Endothelial cell of umbilical vein (primary cell): ENCODE data around the gene GIGYF2.

Source experiments
- EZH2 ChIP-seq: IDR thresholded peaks from 2 replicates; pipeline ENCODE4 v1.6.1; 2012; ENCODE audit warnings: borderline replicate concordance, low read depth, mild to moderate bottlenecking, moderate library complexity, low read length, inconsistent platforms; ENCODE audit not compliant: severe bottlenecking
- FOS ChIP-seq: IDR thresholded peaks from 2 replicates; pipeline ENCODE4 v1.6.1; 2011; ENCODE audit warnings: mild to moderate bottlenecking, low read length, moderate library complexity, borderline replicate concordance; ENCODE audit not compliant: insufficient read depth
- MAX ChIP-seq: IDR thresholded peaks from 2 replicates; pipeline ENCODE4 v1.6.1; 2011; ENCODE audit not compliant: insufficient read depth, insufficient read length
- MYC ChIP-seq: IDR thresholded peaks from one replicate; pipeline ENCODE4 v1.6.1; 2011; ENCODE audit warnings: mild to moderate bottlenecking, low read depth, low read length
- POLR2A ChIP-seq: IDR thresholded peaks from 2 replicates; pipeline ENCODE4 v1.6.1; 2012; ENCODE audit warnings: low read depth, mild to moderate bottlenecking, control low read depth, low read length
- POLR2AphosphoS5 ChIP-seq: IDR thresholded peaks from 2 replicates; pipeline ENCODE4 v1.6.1; 2012; ENCODE audit warnings: low read depth, mild to moderate bottlenecking, control low read depth, low read length, moderate library complexity; ENCODE audit not compliant: insufficient read depth
- TF ChIP-seq, protein P1 (sequence below), 2 donors: IDR thresholded peaks; 1 replicate in 1 of 2; 2 replicates in 1 of 2; pipeline ENCODE4 v1.5.1; 2011; ENCODE audit warnings: low read length in 2 of 2, mild to moderate bottlenecking in 2 of 2, moderate library complexity in 2 of 2, control low read depth in 1 of 2, inconsistent platforms in 1 of 2, low read depth in 1 of 2; ENCODE audit not compliant: insufficient read depth in 1 of 2; ENCODE audit errors: extremely low read depth in 1 of 2

DNA sequence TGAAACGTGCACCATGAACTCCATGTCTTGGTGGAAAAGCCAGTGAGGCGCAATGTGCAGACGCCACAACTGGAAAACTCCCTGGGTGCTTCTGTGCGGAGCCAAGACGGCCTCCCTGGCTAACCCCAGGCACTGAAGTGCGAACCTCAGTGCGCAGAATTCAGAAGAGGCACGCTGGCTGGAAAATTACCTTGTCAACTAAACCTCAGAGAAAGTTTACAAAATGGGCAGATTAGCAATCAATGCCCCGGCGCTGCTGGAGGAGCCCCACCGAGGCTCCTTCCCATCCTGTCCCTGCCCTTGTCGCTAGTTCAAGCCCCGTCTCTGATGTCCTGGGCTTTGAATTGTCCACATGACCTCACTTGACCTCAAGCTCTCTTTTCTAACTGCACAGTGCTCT is 195.1 kb downstream of the GIGYF2 start:
- no peak for TF ChIP-seq POLR2AphosphoS5
- TF ChIP-seq, protein P1, sequence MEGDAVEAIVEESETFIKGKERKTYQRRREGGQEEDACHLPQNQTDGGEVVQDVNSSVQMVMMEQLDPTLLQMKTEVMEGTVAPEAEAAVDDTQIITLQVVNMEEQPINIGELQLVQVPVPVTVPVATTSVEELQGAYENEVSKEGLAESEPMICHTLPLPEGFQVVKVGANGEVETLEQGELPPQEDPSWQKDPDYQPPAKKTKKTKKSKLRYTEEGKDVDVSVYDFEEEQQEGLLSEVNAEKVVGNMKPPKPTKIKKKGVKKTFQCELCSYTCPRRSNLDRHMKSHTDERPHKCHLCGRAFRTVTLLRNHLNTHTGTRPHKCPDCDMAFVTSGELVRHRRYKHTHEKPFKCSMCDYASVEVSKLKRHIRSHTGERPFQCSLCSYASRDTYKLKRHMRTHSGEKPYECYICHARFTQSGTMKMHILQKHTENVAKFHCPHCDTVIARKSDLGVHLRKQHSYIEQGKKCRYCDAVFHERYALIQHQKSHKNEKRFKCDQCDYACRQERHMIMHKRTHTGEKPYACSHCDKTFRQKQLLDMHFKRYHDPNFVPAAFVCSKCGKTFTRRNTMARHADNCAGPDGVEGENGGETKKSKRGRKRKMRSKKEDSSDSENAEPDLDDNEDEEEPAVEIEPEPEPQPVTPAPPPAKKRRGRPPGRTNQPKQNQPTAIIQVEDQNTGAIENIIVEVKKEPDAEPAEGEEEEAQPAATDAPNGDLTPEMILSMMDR (IDR thresholded peaks at IDR 0.05; ENCODE audit: extremely low read depth in 1 of 2, insufficient read depth in 1 of 2, low read depth in 1 of 2, low read length in 2 of 2) = no peak
- no peak for TF ChIP-seq MAX
- no peak for TF ChIP-seq POLR2A
- no peak for TF ChIP-seq FOS
- no peak for TF ChIP-seq MYC
- no peak for TF ChIP-seq EZH2
